Posterior vena cava (tissue), 2 donors: Measurements from ENCODE around the gene PRDM16. TPM values are rescaled to one million over a fixed set of nuclear protein-coding genes. Genes with fewer than 3 reads are reported as not detected.

Experiments
- DNase-seq: peaks from one replicate; pipeline ENCODE4 v3.0.0-alpha.2; 2020; ENCODE audit warnings: low spot score
- intact Hi-C, 2 donors: fragments of 100-400 bp; cut with DNase I; formaldehyde crosslinking; loops; one replicate each; pipeline versions ENCODE4 v1.14.1 to v1.14.2; 2022 to 2023
- total RNA-seq, 2 donors: library from RNA; stranded (reverse); fragmentation: NEBNext Ultra II Directional; extraction: Animal tissue kit (Norgen Biotek cat#: 25700); gene quantifications; one replicate each; pipeline ENCODE4 v1.2.1, GENCODE V29; 2021
- donor health status: DM: yes; HTN: yes; CAD: no.
- donor health status: DM: yes; HTN: yes; CAD: no.

Gene PRDM16
- total RNA-seq, 2 donors from 2014 or later, result 15.8 to 21.1 TPM

GRCh38 chr1:3336641-3337630 is 267.9 kb downstream of the PRDM16 start:
- intact Hi-C loops, result no loop called here
- DNase-seq, result no peak

GRCh38 chr1:3337798-3338724 is 269.1 kb downstream of the PRDM16 start:
- no peak for DNase-seq
- intact Hi-C loops, result no loop called here

- no peak for DNase-seq
- intact Hi-C loops, result no loop called here
Observed at GRCh38 chr1:3338725-3339070, 269.7 kb downstream of the PRDM16 start.

GRCh38 chr1:3339856-3340255 is 270.9 kb downstream of the PRDM16 start:
- no peak for DNase-seq
- intact Hi-C loops, result no loop called here

GRCh38 chr1:3340548-3341235 is 271.7 kb downstream of the PRDM16 start:
- DNase-seq, result no peak
- intact Hi-C loops, result no loop called here

GRCh38 chr1:3341236-3341994 is 272.4 kb downstream of the PRDM16 start:
- intact Hi-C loops, result no loop called here
- DNase-seq, result no peak

- no peak for DNase-seq
- intact Hi-C loops, result no loop called here
Observed at GRCh38 chr1:3342960-3343359, 274.0 kb downstream of the PRDM16 start.

GRCh38 chr1:3344395-3344794 is 275.4 kb downstream of the PRDM16 start:
- no peak for DNase-seq
- intact Hi-C loops, result no loop called here

- no peak for DNase-seq
Observed at GRCh38 chr1:3345792-3346191, 276.8 kb downstream of the PRDM16 start.

GRCh38 chr1:3346478-3346877 is 277.5 kb downstream of the PRDM16 start:
- no peak for DNase-seq
- intact Hi-C loops, result no loop called here

More at GRCh38 chr1:3345792-3346191, 276.8 kb downstream of the PRDM16 start:
- intact Hi-C loops, result no loop called here

GRCh38 chr1:3347257-3348020 is 278.4 kb downstream of the PRDM16 start:
- intact Hi-C loops, result no loop called here
- no peak for DNase-seq

GRCh38 chr1:3348196-3348865 is 279.3 kb downstream of the PRDM16 start:
- no peak for DNase-seq
- intact Hi-C loops, result no loop called here

GRCh38 chr1:3349161-3349967 is 280.4 kb downstream of the PRDM16 start:
- DNase-seq, result no peak
- intact Hi-C loops, result no loop called here

- intact Hi-C loops, result loop anchor here (5.0 kb wide), 2 partner anchors 33 to 62 kb away; no protein-coding TSS in a partner anchor
- no peak for DNase-seq
Observed at GRCh38 chr1:3349968-3350299, 280.9 kb downstream of the PRDM16 start.

- DNase-seq, result no peak
- intact Hi-C loops, result loop anchor here (5.0 kb wide), 2 partner anchors 33 to 62 kb away; no protein-coding TSS in a partner anchor
Observed at GRCh38 chr1:3350506-3351261, 281.7 kb downstream of the PRDM16 start.
